Activated naive CD8-positive, alpha-beta T cell treated with anti-CD3 and anti-CD28 coated beads, Interleukin-2, amount 10 ng/mL, durations not matched to agents 7 days and 5 days (primary cell): ENCODE measurements around the gene CD164L2. TPM values are rescaled to one million over a fixed set of nuclear protein-coding genes. Genes with fewer than 3 reads are reported as not detected.

Experiments used
- ATAC-seq: fragments of 150-1000 bp; cut with Tn5 transposase; one replicate; pipeline ENCODE4 v1.10.0; 2021; ENCODE audit warnings: low read depth, moderate library complexity
- POLR2A ChIA-PET: fragments of 350-600 bp; sonication (Branson Sonifier 250); formaldehyde crosslinking; loops from one replicate; lab custom pipeline; 2021; ENCODE audit warnings: antibody characterized with exemption; lab: Charles Lee
- DNase-seq: peaks from one replicate; pipeline ENCODE4 v3.0.0; 2021
- H3K27ac Mint-ChIP-seq: one replicate; pipeline ENCODE4 v1.8.0; 2022; ENCODE audit warnings: mild to moderate bottlenecking, mixed read lengths
- H3K27me3 Mint-ChIP-seq: one replicate; pipeline ENCODE4 v1.8.0; 2022; ENCODE audit warnings: mild to moderate bottlenecking, moderate library complexity, mixed read lengths
- H3K36me3 Mint-ChIP-seq: one replicate; pipeline ENCODE4 v1.8.0; 2021; ENCODE audit warnings: mild to moderate bottlenecking, mixed read lengths
- H3K4me1 Mint-ChIP-seq: one replicate; pipeline ENCODE4 v1.8.0; 2021; ENCODE audit warnings: mixed read lengths
- H3K4me3 Mint-ChIP-seq: one replicate; pipeline ENCODE4 v1.8.0; 2022; ENCODE audit warnings: mild to moderate bottlenecking, moderate library complexity, mixed read lengths
- H3K9me3 Mint-ChIP-seq: one replicate; pipeline ENCODE4 v1.8.0; 2021; ENCODE audit warnings: mixed read lengths
- total RNA-seq, 2 experiments: library from RNA; stranded (reverse); gene quantifications; one replicate each; pipeline ENCODE4 v1.2.3, GENCODE V29; 2021

Gene CD164L2
- total RNA-seq, 2 experiments from 2014 or later: not detected

- Mint-ChIP-seq H3K4me1 (peaks cover 2% of the 10 kb centered on the region), H3K27ac (no peak overlapping the region), H3K4me3 (no peak overlapping the region), H3K9me3 (no peaks in the 10 kb centered on the region), H3K36me3 (no peaks in the 10 kb centered on the region), H3K27me3 (peaks cover 2% of the 10 kb centered on the region)
- POLR2A ChIA-PET: interaction anchor here (0.7 kb wide), 1 partner anchor 223 kb away, joined by 5 read pairs; the partner anchor contains the start of gene SLC9A1
- ATAC-seq: no peak
- DNase-seq: no peak
Measured at GRCh38 chr1:27377760-27378495, 5.2 kb downstream of the CD164L2 start.

GRCh38 chr1:27374362-27375086 is 8.6 kb downstream of the CD164L2 start, which contains the start of gene FCN3:
TSS of gene FCN3 (minus strand) at chr1:27374824. CDS start at chr1:27374818, 6 bp downstream.
- Mint-ChIP-seq H3K27me3 (no peaks in the 10 kb centered on the region), H3K27ac (no peak within 1 kb of the TSS), H3K4me3 (no peak within 1 kb of the TSS), H3K4me1 (peaks cover 5% of the 10 kb centered on the region), H3K9me3 (no peaks in the 10 kb centered on the region), H3K36me3 (no peaks in the 10 kb centered on the region)
- ATAC-seq: no peak
- DNase-seq: no peak
- POLR2A ChIA-PET: no interaction called here

GRCh38 chr1:27372808-27373690 is 10.1 kb downstream of the CD164L2 start:
- H3K4me1 Mint-ChIP-seq: peaks cover 13% of the 10 kb centered on the region
- H3K4me3 Mint-ChIP-seq: no peak overlapping the region
- no peaks in the 10 kb centered on the region for H3K9me3 Mint-ChIP-seq
- DNase-seq (no peak), ATAC-seq (no peak)
- no peaks in the 10 kb centered on the region for H3K36me3 Mint-ChIP-seq
- H3K27ac Mint-ChIP-seq: no peak overlapping the region
- H3K27me3 Mint-ChIP-seq: no peaks in the 10 kb centered on the region
- POLR2A ChIA-PET: interaction anchor here (0.6 to 1.2 kb wide), 6 partner anchors 11 to 190 kb away, joined by 3 to 5 read pairs (median 3); no protein-coding TSS in a partner anchor

GRCh38 chr1:27372022-27372807 is 10.9 kb downstream of the CD164L2 start:
- DNase-seq: no peak
- no peak for ATAC-seq
- Mint-ChIP-seq H3K27me3 (no peaks in the 10 kb centered on the region), H3K9me3 (no peaks in the 10 kb centered on the region), H3K4me3 (no peak overlapping the region), H3K27ac (no peak overlapping the region), H3K36me3 (no peaks in the 10 kb centered on the region), H3K4me1 (peaks cover 18% of the 10 kb centered on the region)
- POLR2A ChIA-PET: interaction anchor here (0.5 to 1.2 kb wide), 7 partner anchors 12 to 311 kb away, joined by 3 to 5 read pairs (median 3); no protein-coding TSS in a partner anchor

DNA sequence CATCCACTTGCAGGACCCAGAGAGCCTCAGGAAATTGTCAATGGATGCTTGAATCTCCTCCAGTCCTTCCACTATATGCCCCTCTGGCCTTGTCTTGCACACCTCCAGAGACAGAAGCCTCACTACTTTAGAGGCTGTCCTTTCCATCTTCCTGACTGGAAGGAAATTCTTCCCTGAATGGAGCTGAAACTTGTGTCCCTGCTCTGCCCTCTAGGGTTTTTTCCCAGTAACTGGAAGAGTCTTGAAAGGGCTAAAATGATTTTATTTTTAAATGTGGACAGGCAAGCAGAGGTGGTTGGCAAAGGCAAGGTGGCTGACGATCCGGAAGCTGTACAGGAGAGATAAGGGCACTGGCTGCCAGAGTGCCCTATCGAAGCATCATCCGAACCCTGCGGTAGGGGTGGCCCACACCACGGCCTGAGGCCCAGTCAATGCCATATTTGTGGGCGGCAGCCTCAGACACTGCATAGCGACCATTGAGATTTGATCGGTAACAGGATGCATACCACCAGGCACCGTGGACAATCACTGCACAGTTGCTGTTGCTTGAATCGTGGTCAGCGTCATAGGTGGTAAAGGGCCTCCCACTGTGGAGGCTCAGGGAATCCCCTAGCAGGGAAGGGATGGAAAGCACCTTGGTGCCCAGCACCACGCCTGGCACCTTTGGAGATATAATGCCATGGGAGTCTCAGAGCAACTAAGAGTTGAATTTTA is 14.1 kb downstream of the CD164L2 start:
- Mint-ChIP-seq H3K4me3 (no peak overlapping the region), H3K9me3 (no peaks in the 10 kb centered on the region), H3K27me3 (no peaks in the 10 kb centered on the region), H3K36me3 (no peaks in the 10 kb centered on the region), H3K27ac (no peak overlapping the region), H3K4me1 (peaks cover 30% of the 10 kb centered on the region)
- POLR2A ChIA-PET: interaction anchor here (0.5 kb wide), 1 partner anchor 135 kb away, joined by 3 read pairs; no protein-coding TSS in a partner anchor
- ATAC-seq: no peak
- DNase-seq: no peak

- Mint-ChIP-seq H3K27me3 (no peaks in the 10 kb centered on the region), H3K36me3 (no peaks in the 10 kb centered on the region), H3K4me1 (peaks cover 34% of the 10 kb centered on the region), H3K4me3 (peak overlapping the region; percentile 65), H3K9me3 (no peaks in the 10 kb centered on the region), H3K27ac (peak overlapping the region; percentile 50)
- no peak for ATAC-seq
- POLR2A ChIA-PET: interaction anchor here (0.5 to 2.8 kb wide), 5 partner anchors 10 to 321 kb away, joined by 3 to 15 read pairs (median 5); partner anchors contain the start of gene SYTL1
- DNase-seq: no peak
Measured at GRCh38 chr1:27367160-27367650, 15.9 kb downstream of the CD164L2 start.

DNA sequence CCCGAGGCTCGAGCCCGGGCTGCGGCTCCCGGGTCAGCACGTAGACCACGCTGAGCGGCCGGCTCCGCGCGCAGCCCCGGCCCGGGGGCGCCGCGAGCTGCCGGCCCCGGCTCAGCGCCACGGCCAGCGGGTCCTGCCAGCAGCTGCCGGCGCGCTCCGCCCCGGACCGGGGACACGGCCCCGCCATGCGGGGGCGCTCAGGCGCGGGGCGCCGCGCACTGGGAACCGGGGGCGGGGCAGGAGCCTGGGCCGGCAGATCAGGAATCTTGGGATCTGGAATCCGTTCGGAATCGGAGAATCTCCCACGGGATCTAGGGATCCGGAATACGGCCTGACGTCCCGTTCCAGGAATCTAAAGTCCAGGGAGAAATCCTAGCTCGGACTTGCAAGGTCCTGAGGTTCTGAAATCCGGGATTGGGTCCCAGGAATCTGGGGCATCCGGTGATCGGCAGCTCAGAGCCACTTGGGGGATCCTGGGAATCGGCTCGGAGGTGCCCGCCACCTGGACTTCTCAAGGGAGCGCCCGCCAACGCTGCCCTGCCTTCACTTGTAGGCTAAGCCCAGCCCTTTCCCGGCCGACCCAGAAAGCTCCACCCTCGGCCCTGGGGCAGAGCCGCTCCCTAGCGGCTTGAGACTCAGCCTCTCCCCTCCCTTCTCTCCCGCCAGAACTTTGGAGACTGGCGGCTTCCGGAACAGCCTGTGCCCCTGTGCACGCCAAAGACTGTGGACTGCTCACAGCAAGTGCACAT is 16.5 kb downstream of the CD164L2 start, which contains the start of gene MAP3K6:
Gene MAP3K6 (minus strand): TSS at position 551 of the 749 bp plus-strand sequence. CDS start 364 bp downstream, at position 187.
- POLR2A ChIA-PET: interaction anchor here (0.5 to 2.8 kb wide), 8 partner anchors 9 to 479 kb away, joined by 3 to 15 read pairs (median 4); partner anchors contain the start of gene SYTL1
- Mint-ChIP-seq H3K36me3 (no peaks in the 10 kb centered on the region), H3K27ac (peak within 1 kb of the TSS; percentile 84), H3K4me1 (peaks cover 34% of the 10 kb centered on the region), H3K9me3 (no peaks in the 10 kb centered on the region), H3K27me3 (no peaks in the 10 kb centered on the region), H3K4me3 (peak within 1 kb of the TSS; percentile 86)
- DNase-seq: peak; percentile 77
- peak; percentile 55 for ATAC-seq

DNA sequence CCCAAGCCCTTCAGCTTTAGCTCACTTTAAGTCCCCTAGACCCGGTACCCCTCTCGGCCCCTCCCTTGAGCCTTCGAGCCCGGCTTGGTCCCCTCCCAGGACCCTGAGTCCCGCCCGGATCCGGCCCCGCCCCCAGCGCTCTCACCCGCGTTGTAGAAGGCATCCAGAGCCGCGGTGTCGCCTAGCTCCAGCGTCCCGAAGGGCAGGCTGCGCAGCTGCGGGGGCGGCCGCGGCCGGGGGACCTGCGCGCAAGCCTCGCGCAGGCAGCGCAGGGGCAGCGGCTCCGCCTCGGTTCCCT is 17.1 kb downstream of the CD164L2 start:
- ATAC-seq (peak; percentile 68), DNase-seq (peak; percentile 83)
- POLR2A ChIA-PET: interaction anchor here (0.6 to 2.8 kb wide), 10 partner anchors 9 to 480 kb away, joined by 4 to 15 read pairs (median 5); partner anchors contain the start of gene SYTL1
- Mint-ChIP-seq H3K9me3 (no peaks in the 10 kb centered on the region), H3K27me3 (no peaks in the 10 kb centered on the region), H3K27ac (peak overlapping the region; percentile 84), H3K36me3 (no peaks in the 10 kb centered on the region), H3K4me3 (peak overlapping the region; percentile 86), H3K4me1 (peaks cover 34% of the 10 kb centered on the region)

DNA sequence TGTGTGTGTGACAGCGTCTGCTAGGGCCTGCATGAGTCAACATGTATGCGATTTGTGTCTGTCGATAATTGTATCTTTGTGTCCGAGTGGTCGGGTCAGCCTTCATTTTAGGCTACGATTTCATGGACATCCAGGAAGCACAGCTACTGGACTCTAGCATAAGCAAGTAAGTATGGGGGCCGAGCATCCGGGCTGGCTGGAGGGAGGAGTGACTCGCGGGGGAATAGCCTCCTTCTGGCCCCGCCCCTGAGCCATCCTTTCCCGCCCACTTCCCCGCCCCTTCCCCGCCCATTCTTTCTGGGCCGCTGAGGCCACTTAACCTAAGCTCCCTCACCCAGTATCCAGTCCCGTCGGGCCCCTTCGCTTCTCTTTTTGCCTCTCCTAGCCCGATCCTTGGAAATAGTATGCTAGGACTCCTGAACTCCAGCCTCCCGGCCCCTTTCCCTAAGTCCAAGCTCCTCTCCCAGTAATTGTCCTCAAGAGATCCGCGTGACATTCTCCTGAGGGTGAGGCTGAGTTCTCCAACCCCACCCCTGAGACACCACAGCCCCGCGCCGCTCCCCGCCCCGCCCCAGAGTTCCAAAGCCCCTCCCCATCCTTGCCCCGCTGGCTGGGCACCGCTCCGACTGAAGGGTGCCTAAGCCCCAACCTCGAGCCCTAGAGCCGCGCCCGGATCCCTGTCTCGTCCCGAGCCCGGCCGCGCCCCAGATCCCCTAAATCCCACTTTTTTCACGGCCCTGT is 17.6 kb downstream of the CD164L2 start:
- no peaks in the 10 kb centered on the region for H3K9me3 Mint-ChIP-seq
- H3K4me3 Mint-ChIP-seq: peak overlapping the region; percentile 86
- H3K36me3 Mint-ChIP-seq: no peaks in the 10 kb centered on the region
- peak; percentile 59 for ATAC-seq
- peaks cover 34% of the 10 kb centered on the region for H3K4me1 Mint-ChIP-seq
- POLR2A ChIA-PET: interaction anchor here (0.6 to 2.8 kb wide), 11 partner anchors 8 to 480 kb away, joined by 3 to 15 read pairs (median 5); no protein-coding TSS in a partner anchor
- DNase-seq: peak; percentile 80
- no peaks in the 10 kb centered on the region for H3K27me3 Mint-ChIP-seq
- peak overlapping the region; percentile 84 for H3K27ac Mint-ChIP-seq

DNA sequence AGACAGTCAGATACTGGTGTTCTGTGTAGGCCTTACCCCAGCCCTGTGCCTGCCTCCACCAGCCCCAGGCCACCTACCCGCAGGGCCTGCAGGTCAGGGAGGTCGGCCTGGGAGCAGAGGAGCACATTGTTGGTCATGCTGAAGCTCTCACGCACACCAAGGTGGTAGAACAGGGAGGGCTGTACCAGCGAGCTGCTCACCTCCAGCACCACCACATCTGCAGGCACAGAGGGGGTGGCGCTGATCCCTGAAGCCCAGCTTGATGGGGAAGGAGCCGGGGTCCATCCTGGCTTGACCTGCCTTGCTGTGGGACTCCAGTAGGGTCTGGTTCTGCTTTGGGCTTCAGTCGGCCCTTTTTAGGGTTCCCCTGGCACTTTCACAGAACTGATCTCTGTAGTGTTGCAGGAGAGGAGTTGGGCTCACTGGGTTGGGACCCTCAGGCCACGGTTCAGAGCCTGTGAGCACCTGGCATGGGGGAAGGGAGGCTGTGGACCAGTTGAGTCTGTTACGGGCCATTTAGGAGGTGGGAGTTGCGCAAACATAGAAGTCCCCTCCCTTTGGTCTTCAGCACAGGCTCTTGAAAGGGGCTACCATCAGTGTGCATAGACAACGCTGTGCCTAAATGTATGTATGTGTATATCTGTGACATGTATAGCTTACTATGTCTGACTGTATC is 18.3 kb downstream of the CD164L2 start:
- H3K27ac Mint-ChIP-seq: peak overlapping the region; percentile 84
- peak overlapping the region; percentile 86 for H3K4me3 Mint-ChIP-seq
- POLR2A ChIA-PET: interaction anchor here (0.6 to 2.8 kb wide), 8 partner anchors 7 to 330 kb away, joined by 3 to 15 read pairs (median 5); no protein-coding TSS in a partner anchor
- DNase-seq: no peak
- no peaks in the 10 kb centered on the region for H3K36me3 Mint-ChIP-seq
- peaks cover 2% of the 10 kb centered on the region for H3K27me3 Mint-ChIP-seq
- ATAC-seq: no peak
- H3K4me1 Mint-ChIP-seq: peaks cover 35% of the 10 kb centered on the region
- H3K9me3 Mint-ChIP-seq: no peaks in the 10 kb centered on the region
